Erythroblast (primary cell): Measurements from ENCODE around the gene HP1BP3.

ENCODE experiments used
- DNase-seq, 2 experiments: peaks; one replicate each; lab custom pipeline; 2025; lab: John Stamatoyannopoulos, UW
- GATA1 ChIP-seq: IDR thresholded peaks from 2 replicates; pipeline ENCODE4 v1.6.1; 2011; ENCODE audit warnings: low read depth, mild to moderate bottlenecking, control low read depth, low read length, moderate library complexity
- POLR2A ChIP-seq: IDR thresholded peaks from 2 replicates; pipeline ENCODE4 v1.6.1; 2011; ENCODE audit warnings: mild to moderate bottlenecking, low read length

HP1BP3 gene

DNA sequence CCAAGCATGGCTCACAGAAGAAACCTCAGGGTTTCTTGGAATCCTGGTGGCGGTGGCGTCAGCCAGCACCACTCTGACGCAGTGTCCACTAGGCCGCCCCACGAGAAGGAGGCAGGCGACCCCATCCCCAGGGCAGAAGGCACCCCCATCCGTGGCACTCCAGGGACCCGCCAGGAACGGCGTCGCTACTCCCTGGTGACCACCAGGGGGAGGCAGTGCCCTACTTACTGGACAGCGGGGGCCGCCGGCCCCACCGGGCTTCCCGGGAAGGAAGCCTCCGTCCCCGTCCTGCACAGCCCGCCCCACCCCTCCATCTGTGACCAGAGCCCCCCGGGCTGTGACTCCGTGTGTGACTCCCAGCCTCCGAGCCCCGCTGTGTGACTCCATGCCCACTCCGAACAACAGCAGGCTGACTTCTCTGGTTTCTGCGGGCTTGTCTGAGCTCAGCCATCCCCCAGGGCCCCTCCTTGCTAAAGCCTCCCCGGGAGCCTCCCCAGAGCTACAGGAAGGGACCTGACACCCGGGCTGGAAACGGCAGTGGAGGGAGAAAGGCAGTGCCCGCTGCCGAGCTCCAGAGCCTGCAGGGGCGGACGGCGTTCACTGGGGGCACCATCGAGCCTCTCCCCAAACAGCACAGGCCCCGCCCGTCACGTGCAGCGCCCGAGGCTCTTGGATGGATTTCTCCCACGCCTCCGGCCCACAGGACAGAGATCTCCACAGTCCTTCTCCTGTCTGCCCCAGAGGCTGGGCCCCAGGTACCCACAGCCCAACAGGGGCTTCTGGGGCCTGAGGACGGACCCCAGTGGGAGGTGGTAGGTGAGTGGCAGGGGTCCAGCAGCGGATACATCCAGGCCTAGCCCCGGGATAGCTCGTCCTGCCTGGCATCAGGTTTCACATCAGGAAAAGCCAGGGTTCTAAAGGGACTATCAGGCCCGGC is 90.4 kb downstream of the HP1BP3 start:
- TF ChIP-seq POLR2A (no peak), GATA1 (no peak)
- DNase-seq, result peak; percentile 82 to 89

DNA sequence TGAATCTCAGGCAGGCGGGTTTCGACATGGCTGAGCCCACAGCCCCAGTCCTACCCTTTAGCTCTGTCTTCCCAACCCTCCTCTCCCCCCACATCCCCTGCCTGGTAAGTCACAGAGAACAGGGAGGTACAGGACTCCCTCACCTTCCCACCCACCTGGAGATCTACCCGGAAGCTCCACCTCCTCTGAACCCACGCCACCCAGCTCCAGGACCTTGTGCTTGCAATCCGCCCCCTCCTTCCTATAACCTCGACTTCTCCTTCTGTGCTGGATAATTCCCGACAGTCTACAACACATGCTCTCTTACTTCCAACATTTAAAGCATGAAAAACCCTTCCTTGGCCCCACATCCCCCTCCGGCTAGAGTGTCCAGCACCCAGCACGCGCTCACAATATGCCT is 91.6 kb downstream of the HP1BP3 start:
- TF ChIP-seq GATA1, result no peak
- TF ChIP-seq POLR2A, result no peak
- DNase-seq, result no peak

DNA sequence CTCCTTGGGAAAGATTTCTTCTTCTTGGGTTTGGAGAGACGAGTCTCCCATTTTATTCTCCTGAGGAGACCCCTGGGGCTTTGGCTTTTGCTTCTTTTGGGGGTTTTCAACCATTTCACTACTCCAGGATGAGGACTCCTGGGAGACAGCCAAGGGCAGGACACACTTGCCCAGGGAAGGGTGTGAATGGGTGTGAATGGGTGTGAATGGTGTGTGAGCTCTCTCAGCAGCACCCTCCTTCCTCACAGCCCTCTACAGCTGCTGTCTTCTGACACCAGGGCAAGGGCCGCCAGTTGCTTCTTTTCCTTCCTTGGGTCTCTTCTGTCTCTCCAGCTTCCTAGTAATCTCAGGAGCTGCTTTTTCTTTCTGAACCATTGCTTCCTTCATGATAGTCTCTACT is 93.5 kb downstream of the HP1BP3 start:
- no peak for TF ChIP-seq POLR2A
- no peak for TF ChIP-seq GATA1
- no peak for DNase-seq
